Hematopoietic multipotent progenitor cell treated with erythropoietin and hydrocortisone succinate and interleukin-3 and kit ligand, for 6 days (in vitro differentiated cells): Measurements from ENCODE around the gene PDE6B.
"Not testable (repeated sequence)": the region's sequence is repeated elsewhere in the genome, so short reads cannot be mapped to it uniquely, and the experiment has no call there.

Source experiments
- DNase-seq: peaks from one replicate; pipeline ENCODE4 v3.0.0-alpha.2; 2015

PDE6B gene

DNA sequence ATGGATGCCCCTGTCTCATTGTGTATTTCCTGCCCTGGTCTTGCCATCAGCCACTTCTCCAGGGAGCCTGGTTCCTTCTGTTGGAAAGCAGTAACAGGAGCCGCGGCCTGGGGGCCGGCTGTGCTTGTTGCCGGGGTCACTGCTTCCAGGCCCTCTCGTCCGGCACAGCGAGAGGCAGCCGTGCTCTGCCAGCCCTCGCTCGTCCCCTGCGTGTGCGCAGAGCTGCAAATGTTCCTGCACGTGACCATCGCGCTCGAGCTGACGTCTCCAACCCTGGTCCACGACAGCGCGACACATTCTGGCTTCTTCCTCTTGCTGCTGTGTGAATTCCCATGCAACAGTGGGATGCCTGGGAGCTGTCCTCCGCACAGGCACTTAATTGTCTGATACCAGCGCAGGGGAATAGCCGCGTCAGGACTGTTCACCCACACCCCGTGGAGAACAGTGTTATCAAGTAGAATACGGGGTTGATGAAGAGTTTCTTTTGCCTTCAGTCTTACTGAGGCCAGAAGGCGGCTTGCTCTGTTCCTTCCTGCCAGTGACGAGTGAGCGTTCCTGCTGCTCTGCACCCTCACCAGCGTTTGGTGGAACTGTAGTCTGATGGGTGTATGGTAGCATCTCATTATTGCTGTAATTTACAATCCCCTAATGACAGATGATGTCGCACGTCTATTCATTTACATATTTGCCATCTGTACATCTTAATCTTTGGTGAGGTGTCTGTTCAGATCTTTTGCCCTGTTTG lies 12.3 kb downstream of the PDE6B start:
- DNase-seq, result no peak

DNA sequence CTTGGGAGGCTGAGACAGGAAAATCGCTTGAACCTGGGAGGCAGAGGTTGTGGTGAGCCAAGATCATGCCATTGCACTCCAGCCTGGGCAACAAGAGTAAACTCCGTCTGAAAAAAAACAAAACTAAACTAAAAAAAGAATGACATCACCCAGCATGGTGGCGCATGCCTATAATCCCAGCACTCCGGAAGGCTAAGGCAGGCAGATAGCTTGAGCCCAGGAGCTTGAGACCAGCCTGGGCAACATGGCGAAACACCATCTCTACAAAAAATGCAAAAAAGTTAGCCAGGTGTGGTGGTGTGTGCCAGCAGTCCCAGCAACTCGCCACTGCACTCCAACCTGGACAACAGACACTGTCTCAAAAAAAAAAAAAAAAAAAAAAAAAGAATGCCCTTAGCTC lies 17.0 kb downstream of the PDE6B start:
- DNase-seq, result not testable (repeated sequence)

DNA sequence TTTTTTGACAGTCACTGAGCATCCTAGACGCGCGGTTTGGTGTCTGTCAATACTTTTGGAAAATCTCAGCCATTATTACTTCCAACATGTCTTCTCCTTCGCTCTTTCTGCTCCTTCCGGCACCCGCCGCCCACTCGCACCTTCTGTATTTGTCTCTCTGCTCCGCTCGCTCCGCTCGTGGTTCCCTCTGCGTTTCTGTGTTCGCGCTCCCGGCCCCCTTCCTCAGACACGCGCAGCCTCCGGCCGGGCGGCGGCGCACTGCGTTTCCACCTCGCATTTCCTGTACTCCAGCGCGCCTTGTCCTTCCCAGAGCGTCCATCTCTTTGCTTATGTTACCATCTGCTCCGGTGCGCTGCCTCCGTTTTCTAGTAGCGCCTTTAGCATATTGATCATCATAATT lies 21.1 kb downstream of the PDE6B start:
- no peak for DNase-seq

DNA sequence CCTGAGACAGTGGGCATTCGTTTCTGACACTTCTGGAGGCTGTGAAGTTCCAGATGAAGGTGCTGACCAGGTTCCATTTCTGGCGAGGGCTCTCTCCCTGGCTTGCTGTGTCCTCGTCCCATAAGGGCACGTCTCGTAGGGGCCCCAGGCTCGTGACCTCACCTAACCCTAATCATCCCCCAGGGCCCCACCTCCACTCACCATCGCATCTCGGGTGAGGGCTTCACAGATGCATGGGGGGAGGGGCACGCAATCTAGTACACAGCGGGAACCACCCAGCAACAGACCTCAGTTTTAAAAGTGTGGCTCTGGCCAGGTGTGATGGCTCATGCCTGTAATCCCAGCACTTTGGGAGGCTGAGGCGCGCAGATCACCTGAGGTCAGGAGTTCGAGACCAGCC lies 22.1 kb downstream of the PDE6B start:
- no peak for DNase-seq

DNA sequence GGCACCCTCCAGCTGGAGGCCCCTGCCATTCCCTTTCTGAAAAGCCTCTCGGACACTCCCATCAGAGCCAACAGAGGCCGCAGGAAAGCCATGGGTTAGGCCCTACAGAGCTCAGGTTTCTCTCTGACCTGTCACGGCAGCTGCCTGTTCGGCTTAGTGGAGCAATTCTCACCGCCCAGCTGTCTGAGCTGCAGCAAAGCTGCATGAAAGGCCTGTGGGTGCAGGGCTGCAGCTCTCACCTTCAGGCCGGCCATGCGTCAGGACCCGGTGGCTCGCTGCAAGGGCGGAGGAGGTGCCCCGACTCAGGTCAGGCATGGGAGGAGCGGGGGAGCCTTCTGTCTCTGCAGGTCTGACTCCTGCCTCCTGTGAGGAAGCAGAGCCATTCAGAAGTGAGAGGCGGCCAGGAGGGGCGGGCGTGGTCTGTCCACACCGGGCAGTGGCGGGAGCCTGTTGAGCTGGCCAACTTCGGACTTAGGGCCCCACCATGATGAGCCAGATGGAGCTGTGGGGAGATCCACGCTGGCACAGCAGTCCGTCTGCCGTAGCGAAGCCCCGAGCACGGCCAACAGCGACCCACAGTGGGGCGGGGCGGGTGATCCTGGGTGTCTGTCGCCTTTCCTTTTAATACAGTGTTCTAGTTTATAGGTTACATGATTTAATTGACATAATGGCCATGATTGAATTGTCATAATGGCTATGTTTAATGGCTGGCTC lies 23.4 kb downstream of the PDE6B start:
- DNase-seq, result no peak

DNA sequence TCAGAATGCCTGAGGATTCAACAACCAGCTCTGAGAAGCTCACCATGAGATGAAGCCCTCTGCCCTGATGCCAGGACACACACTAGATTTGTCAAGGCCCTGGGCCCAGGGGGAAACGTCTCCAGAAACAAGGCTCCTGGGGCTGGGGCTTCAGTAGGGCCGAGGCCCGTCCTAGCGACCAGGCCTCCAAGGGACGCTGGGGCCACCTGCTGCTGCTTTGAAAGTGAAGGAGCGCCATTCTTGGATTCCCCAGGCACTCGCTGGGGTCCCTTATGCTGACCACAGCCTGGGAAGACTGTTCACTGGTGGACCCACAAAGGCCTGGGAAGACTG lies 23.9 kb downstream of the PDE6B start:
- no peak for DNase-seq

DNA sequence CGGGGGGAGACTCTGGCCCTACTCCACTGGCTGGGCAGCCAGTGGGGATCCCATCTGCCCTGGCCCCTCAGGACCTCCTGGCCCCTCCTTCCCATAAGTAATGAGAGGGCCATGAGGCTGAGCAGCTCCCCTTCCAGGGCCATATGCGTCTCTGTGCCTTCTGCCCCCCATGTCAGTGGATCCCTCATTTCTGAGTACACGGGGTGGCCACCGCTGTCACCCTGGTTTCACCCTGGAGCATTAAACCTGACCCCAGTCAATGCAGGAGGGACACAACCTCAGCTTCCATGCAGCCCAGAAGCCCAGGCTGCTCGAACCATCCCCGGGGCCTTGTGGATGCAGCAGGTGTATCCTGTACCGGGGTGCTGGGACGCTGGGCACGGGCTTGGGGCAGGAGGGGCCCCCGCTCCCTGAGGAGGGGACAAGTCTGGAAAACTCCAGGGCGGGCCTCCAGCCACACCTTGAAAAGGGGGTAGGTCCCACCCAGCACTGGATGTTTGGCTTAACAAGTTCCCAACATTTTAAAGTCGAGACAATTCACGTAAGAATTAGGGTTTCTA lies 24.5 kb downstream of the PDE6B start:
- no peak for DNase-seq

DNA sequence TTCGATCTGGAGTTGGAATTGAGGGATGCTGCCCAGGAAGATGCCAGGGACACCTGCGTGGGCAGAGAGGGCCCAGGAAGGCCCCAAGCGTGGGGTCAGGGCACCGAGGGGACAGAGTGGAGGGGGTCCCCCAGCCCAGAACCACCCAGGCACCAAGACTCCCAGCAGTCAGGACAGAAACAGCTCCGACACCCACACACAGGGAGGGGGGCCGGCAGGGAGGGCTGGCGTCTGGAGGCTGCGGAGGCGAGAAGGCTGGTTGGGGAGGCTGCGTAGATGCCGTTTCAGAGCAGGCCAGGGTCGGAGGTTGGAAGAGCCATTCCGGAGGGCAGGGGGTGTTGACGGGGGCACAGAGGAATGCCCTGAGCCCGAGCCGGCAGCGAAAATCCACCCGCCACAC lies 25.1 kb downstream of the PDE6B start:
- no peak for DNase-seq

DNA sequence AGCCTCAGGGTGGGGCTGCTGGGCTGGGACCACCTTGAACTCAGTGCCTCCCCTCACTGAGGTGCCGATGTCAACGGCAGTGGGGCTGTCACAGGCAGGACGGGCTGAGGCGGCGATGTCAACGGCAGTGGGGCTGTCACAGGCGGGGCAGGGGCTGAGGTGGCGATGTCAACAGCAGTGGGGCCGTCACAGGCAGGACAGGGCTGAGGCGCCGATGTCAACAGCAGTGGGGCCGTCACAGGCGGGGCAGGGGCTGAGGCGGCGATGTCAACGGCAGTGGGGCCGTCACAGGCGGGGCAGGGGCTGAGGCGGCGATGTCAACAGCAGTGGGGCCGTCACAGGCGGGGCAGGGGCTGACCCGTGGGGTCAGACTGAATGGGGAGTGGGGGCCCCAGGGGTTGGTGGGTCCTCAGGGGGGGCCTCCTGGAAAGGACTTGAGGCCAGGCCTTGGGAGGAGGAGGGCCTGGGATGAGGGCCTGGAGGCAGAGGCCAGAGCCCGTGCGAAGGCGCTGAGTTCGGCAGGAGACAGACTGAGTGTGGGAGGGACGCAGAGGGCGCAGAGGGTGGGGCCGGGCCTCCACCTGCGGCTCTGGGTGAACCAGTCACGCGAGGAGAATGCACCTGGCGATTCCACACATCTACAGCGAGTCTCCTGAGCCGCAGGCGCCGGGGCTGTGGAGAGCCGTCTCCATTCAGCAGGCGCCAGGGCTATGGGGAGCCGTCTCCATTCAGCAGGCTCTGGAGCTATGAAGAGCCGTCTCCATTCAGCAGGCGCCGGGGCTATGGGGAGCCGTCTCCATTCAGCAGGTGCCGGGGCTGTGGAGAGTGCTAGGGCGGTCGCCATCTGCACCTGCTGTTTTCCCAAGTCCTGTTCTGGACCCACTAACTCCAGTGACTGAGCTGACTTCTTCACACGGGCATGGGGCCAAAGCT lies 25.8 kb downstream of the PDE6B start:
- no peak for DNase-seq

DNA sequence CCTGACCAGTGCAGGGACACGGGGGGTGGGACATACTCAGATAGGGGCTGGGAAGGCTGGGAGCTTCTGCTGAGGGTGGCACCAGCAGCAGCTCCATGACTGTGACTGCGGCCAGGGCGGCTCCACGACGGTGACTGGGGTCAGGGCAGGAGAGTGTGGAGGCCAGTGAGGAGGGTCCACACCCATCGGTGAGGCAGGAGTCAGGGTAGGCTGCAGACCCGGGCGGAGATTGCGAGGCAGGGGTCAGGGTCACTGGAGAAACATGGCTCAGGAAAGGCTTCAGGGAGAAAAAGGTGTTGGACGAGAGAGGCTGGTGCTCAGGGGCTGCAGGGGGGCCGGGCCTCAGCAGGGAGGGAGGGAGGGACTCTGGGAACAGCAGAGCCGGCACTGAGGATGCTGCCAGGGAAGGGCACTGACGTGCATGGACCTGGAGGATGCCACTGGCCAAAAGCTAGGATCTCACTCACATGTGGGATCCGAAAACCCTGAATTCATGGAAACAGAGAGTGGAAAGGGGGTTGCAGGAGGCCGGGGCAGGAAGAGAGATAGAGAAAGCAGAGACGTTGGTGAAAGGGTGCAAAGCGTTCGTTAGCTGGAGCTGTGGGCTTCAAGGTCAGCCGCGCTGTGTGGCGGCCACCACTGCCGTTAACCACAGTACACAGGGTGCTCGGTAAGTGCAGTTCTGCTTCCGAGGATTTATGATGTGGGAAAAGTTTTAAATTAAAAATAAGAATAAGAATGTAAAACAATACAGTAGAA lies 26.7 kb downstream of the PDE6B start:
- no peak for DNase-seq

DNA sequence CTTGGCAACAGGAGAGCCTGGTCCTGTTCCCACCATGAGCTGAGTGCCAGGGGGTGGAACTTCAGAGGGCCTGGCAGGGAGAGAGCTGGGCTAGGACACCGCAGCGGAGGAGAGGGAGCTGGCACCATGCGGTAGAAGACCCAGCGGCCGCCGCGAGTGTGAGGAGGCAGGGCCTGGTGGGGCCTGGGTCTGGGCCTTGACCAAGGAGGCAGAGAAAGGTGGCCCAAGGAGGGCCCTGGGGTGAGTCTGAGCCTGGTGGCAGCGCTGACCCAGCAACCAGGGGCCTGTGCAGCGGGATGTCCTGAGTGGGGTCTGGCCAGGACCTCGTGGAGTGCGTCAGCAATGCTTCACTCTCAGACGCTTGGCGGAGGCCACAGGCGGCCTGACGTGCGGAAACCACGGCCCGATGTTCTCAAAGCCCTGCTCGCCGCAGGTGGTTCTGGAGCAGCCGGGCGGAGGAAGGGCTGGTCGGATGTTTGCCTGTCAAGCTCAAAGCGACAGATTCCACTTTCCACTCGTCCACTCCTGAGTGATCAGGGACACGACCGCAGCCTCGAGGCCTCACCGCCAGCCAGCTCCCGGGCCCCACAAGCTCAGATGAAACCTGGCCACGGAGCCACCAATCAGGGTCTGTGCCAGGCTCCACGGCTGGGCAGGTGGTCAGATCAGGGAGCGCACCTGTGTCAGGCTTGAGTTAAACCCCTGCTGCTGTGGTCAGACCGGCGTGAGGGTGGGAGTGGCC lies 27.9 kb downstream of the PDE6B start:
- no peak for DNase-seq

DNA sequence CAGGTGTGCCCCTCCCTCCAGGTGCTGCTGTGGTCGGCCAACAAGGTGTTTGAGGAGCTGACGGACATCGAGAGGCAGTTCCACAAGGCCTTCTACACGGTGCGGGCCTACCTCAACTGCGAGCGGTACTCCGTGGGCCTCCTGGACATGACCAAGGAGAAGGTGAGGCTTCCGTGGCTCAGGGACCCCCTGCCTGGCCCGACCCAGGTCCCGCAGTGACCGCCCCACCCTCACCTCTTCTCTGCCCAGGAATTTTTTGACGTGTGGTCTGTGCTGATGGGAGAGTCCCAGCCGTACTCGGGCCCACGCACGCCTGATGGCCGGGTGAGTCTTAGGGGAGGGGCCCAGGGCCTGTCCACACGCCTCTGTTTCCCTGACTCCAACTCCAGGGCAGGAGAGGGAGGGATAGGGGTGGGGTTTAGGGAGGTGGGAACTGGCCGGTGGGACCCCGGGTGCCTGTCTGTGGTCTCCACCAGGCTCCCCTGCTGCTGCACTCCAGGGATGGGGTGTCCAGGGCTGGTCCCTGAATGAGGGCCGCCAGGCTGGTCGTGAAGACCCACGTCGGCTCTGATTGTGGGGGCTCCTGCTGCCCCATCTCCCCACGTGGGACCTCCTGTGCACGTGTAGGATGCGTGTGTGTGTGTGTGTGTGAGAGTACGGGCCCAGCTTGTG lies 28.6 kb downstream of the PDE6B start:
- no peak for DNase-seq

DNA sequence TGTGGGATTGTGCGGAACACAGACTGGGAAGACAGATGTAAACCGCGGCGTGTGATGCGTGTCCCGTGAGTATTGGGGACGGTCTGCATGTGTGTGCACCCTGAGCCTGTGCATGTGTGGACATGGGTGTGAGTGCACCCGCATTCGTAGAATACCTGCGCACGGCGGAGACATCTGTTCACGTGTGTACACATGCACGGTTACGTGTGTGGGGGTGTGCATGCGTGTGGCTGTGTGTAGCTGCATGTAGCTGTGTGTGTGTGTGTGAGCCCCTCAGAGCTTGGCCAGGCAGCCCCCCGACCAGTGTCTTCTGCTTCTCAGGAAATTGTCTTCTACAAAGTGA lies 29.1 kb downstream of the PDE6B start:
- DNase-seq, result no peak

DNA sequence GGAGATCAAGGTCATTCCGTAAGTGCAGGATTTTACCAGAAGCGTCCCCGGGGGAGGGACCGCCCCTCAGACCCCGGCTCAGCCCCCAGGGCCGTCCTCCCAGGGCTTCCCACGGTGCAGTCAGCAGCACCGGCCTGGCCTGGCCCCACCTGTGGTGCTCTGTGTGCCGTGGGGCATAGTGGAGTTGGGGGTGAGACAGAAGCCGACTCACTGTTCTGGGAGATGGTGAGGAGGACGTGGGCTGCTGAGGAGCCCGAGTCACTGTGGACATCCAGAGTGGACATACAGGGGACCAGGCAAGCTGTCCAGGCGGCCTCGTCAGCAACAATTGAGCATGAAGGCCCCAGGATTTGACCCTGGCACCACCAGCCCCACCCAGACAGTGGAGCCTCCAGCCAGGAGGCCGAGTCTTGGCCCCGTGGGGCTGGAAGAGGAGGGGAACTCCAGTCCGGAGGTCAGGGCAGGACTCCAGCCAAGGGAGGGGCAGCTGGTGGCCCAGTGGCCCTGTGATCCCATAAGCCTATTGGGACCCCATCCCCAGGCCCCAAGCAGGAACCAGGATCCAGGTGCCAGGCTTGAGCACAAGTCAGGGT lies 29.6 kb downstream of the PDE6B start:
- no peak for DNase-seq

DNA sequence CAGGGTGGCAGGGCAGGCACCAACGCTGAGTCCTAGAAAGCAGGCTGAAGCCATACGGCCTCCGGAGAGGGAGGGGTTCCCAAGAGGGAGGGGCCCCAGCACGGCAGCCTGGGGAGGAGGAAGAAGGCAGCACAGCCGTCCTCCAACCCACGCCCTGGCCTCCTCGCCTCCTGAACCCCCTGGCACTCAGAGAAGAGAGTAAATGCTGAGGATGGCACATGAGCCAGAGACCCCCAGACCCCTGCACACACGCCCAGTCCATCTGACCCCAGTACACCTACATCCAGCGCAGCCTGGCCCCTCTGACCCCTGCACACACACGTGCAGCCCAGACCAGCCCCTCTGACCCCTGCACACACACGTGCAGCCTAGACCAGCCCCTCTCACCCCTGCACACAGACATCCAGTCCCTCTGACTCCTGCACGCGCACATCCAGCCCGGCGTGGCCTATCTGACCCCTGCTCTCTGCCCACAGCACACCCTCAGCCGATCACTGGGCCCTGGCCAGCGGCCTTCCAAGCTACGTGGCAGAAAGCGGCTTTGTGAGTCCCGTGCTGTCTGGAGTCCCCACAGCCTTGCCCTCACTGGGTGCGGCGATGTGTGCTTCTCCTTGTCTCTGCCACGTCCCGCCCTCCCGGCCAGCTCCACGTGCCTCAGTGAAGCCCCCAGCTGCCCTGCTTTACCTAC lies 30.2 kb downstream of the PDE6B start:
- DNase-seq, result no peak

DNA sequence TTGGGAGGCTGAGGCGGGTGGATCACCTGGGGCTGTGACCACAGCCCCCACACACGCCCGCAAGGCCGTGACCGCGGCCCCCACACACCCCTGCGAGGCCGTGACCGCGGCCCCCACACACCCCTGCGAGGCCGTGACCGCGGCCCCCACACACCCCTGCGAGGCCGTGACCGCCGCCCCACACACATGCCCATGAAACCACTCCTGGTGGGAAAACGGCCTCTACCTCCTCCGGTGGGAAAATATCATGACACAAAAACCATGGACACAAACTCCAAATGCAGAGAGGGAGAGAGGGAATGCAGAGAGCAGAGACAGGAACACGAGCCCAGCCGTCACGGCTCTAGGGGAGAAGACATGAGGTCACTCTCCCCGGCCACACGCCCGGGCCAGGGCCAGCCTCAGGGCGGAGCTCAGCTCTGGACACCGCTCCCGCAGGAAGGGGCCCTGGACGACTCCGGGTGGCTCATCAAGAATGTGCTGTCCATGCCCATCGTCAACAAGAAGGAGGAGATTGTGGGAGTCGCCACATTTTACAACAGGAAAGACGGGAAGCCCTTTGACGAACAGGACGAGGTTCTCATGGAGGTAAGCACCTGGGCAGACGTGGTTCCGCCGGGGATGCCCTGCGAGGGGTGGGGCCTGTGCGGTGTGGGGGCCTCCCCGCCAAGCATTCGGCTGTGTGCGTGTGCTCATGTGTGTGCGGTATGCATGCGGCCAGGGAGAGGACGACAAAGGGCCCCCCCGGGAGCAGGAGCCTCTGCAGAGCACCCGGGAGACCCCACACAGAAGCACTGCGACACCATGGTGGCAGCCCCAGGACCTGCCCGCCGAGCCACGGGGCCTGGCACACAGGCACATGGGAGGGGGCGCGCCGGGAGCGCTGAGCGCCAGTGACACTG lies 31.3 kb downstream of the PDE6B start:
- DNase-seq, result no peak

DNA sequence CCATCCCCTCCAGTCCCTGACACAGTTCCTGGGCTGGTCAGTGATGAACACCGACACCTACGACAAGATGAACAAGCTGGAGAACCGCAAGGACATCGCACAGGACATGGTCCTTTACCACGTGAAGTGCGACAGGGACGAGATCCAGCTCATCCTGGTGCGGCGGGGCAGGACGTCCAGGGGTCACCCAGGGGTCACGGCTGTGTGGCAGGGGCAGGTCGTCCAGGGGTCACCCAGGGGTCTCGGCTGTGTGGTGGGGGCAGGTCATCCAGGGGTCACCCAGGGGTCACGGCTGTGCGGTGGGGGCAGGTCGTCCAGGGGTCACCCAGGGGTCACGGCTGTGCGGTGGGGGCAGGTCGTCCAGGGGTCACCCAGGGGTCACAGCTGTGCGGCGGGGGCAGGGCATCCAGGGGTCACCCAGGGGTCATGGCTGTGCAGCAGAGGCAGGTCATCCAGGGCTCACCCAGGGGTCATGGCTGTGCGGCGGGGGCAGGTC lies 32.0 kb downstream of the PDE6B start:
- no peak for DNase-seq

DNA sequence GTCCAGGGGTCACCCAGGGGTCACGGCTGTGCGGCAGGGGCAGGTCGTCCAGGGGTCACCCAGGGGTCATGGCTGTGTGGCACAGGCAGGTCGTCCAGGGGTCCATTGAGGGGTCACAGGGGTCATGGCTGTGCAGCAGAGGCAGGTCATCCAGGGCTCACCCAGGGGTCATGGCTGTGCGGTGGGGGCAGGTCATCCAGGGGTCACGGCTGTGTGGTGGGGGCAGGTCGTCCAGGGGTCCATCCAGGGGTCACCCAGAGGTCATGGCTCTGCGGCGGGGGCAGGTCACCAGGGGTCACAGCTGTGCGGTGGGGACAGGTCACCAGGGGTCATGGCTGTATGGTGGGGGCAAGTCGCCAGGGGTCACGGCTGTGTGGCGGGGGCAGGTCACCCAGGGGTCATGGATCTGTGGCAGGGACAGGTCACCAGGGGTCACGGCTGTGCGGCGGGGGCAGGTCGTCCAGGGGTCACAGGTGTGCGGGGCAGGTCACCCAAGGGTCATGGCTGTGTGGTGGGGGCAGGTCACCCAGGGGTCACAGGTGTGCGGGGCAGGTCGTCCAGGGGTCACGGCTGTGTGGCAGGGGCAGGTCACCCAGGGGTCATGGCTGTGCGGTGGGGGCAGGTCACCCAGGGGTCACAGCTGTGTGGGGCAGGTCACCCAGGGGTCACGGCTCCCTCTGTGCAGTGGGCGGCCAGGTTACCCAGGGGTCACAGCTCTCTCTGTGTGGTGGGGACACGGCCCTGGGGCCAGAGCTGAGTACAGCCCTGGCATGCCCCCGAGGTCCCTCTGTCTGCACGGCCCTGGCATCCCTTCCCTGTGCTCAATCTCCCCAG lies 32.7 kb downstream of the PDE6B start:
- DNase-seq, result no peak
